GM13977 (cell line): ENCODE data around the gene OR8B4.
"Not testable (repeated sequence)": the region's sequence is repeated elsewhere in the genome, so short reads cannot be mapped to it uniquely, and the experiment has no call there.

Experiments
- DNase-seq: peaks from one replicate; pipeline ENCODE4 v3.0.0; 2012; ENCODE audit warnings: low spot score
- CTCF ChIP-seq: IDR thresholded peaks from 2 replicates; pipeline ENCODE4 v1.5.1; 2012; ENCODE audit warnings: mild to moderate bottlenecking, control low read depth; ENCODE audit not compliant: insufficient read depth; ENCODE audit errors: extremely low read depth, missing control alignments
- in situ Hi-C: fragments of 300-500 bp; cut with MboI; formaldehyde crosslinking; loops from one replicate; pipeline ENCODE4 v1.12.0; 2022; ENCODE audit warnings: low sequenced_read_pairs, low pct_unique_long_range_greater_than_20kb, mixed read lengths, inconsistent platforms; ENCODE audit not compliant: unreplicated experiment

The OR8B4 gene

GRCh38 chr11:124394408-124394807 lies 30.3 kb downstream of the OR8B4 start:
- TF ChIP-seq CTCF: no peak
- DNase-seq: no peak
- in situ Hi-C loops: no loop called here

GRCh38 chr11:124384399-124384798 lies 40.3 kb downstream of the OR8B4 start, which contains the start of gene OR8B2:
Gene OR8B2 (minus strand): TSS chr11:124384499. CDS start chr11:124383343, 1,156 bp downstream.
- in situ Hi-C loops: no loop called here
- TF ChIP-seq CTCF: no peak
- no peak for DNase-seq

GRCh38 chr11:124382857-124383256 lies 41.8 kb downstream of the OR8B4 start:
- in situ Hi-C loops, DNase-seq: not testable (repeated sequence)

- TF ChIP-seq CTCF: no peak
- in situ Hi-C loops: no loop called here
- DNase-seq: no peak
These were observed 44.1 kb downstream of the OR8B4 start for GRCh38 chr11:124380585-124380984.

- no peak for TF ChIP-seq CTCF
- DNase-seq: no peak
- in situ Hi-C loops: no loop called here
These were observed 48.4 kb downstream of the OR8B4 start for GRCh38 chr11:124376280-124376679.
